Fibroblast of mammary gland (primary cell): Measurements from ENCODE around the gene ZCCHC17.

Experiments used
- DNase-seq: peaks from one replicate; pipeline ENCODE4 v3.0.0-alpha.2; 2010; ENCODE audit warnings: low read depth
- H3K4me3 ChIP-seq: 2 replicates; pipeline ENCODE4 v1.5.1; 2011; ENCODE audit warnings: low read depth, mild to moderate bottlenecking, low read length, moderate library complexity; ENCODE audit not compliant: control insufficient read depth
- CTCF ChIP-seq: conservative IDR thresholded peaks from 2 replicates; pipeline ENCODE4 v1.5.1; 2011; ENCODE audit warnings: low read depth, low read length, inconsistent platforms; ENCODE audit not compliant: control insufficient read depth, insufficient read depth

Gene ZCCHC17

GRCh38 chr1:31326461-31326860, 29.6 kb downstream of the ZCCHC17 start:
- no peak for DNase-seq
- no peak for TF ChIP-seq CTCF
- no peak overlapping the region for H3K4me3 ChIP-seq

- no peak for TF ChIP-seq CTCF
Observed at GRCh38 chr1:31327381-31327780, 30.5 kb downstream of the ZCCHC17 start.

DNA sequence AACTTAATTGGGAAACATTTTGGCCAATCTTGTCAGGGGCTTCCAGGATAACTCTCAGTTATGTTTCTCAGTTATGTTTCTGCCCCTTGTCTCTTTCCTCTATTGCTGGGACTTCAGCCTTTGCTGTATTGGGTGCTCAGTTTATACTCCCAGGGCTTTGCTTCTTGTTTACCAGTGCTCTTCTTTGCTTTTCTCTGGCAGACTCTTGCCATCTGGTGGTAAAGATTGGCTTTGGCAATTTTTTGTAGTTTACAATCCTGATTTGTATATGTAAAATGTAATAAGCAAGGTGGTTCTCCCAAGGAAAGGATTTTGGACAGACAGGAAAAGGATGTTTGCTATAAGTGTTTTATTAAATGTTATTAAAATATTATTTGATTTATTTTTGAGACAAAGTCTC, 38.2 kb downstream of the ZCCHC17 start:
- H3K4me3 ChIP-seq, result no peak overlapping the region
- DNase-seq, result peak; percentile 64
- TF ChIP-seq CTCF, result peak; percentile 58

More at GRCh38 chr1:31327381-31327780, 30.5 kb downstream of the ZCCHC17 start:
- no peak overlapping the region for H3K4me3 ChIP-seq
- DNase-seq, result peak; percentile 82

DNA sequence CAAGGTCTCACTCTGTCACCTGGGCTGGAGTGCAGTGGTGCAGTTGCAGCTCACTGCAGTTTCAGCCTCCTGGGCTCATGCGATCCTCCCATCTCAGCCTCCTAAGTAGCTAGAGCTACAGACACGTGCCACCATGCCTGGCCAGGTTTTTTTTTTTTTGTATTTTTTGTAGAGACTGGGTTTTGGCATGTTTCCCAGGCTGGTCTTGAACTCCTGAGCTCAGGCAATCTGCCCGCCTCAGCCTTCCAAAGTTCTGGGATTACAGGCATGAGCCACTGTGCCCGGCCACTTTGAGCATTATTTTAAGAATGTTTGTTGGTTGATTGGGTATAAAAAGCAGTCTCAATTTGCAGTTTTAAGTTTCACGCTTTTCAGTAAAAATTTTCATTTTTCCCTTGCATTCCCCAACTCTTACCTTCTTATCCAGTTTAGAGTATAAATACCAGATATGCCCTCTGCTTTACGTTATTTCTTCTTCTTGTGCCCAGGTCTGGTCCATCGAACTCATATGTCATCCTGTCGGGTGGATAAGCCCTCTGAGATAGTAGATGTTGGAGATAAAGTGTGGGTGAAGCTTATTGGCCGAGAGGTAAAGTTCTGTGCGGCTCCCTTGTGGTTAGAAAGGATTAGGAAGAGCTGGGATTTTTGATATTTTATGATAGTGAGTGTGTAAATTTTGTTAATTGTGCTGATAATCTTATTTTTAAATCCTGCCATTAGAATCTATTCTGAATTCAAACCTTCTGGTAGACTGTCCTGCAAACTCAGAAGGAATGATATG, 40.0 kb downstream of the ZCCHC17 start:
- DNase-seq, result no peak
- TF ChIP-seq CTCF, result no peak
- H3K4me3 ChIP-seq, result no peak overlapping the region

DNA sequence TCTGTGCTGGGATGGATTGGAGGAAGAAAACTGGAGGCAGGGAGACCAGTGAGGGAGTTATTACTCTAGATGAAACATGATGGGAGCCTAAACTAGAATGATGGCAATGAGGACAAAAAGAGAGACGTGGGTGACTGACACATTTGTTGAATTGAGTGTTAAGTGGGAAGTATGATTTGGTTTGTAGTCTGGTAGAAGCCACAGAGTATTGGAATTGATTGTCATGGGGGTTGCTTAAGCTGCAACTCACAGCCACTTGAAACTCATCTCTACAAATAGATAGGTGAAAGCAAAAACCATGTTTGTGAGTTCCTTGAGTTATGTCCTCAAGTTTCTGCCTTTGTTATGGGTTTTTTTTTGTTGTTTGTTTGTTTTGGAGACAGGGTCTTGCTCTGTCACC, 47.7 kb downstream of the ZCCHC17 start:
- TF ChIP-seq CTCF, result no peak
- DNase-seq, result no peak
- no peak overlapping the region for H3K4me3 ChIP-seq

DNA sequence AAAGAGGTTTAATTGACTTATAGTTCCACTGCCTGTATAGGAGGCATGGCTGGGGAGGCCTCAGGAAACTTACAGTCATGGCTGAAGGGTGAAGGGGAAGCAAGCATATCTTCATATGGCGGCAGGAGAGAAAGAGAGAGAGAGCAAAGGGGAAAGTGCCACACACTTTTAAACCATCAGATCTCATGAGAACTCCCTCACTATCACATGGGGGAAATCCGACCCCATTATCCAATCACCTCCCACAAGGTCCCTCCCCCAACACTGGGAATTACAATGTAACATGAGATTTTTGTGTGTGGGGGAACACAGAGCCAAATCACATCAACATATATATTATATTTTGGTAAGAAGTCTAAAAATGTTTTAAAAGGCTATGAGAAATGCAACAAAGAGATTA, 48.8 kb downstream of the ZCCHC17 start:
- TF ChIP-seq CTCF, result no peak
- no peak for DNase-seq
- no peak overlapping the region for H3K4me3 ChIP-seq
